SU-DHL-6 (cell line): ENCODE measurements around the gene CYTL1.
A peak's percentile ranks its signal among the peaks of the same experiment; 100 is the strongest.

Source experiments
- H2AFZ ChIP-seq: fragments of 200-600 bp; sonication (generic); 2 replicates; pipeline ENCODE4 v1.6.1; 2014; ENCODE audit warnings: low read depth, mild to moderate bottlenecking, moderate library complexity, mixed read lengths, antibody characterized with exemption, low read length; ENCODE audit not compliant: severe bottlenecking
- H3F3A ChIP-seq: fragments of 200-600 bp; shearing (Covaris generic); 2 replicates; pipeline ENCODE4 v1.6.0; 2016; ENCODE audit warnings: antibody characterized with exemption, mild to moderate bottlenecking; ENCODE audit not compliant: insufficient read depth
- H3K27ac ChIP-seq: fragments of 200-600 bp; sonication (generic); 2 replicates; pipeline ENCODE4 v1.5.1; 2016; ENCODE audit warnings: low read depth, mild to moderate bottlenecking, low read length, moderate library complexity, mixed read lengths
- H3K27me3 ChIP-seq: fragments of 200-600 bp; sonication (generic), shearing (Covaris generic); 2 replicates; pipeline ENCODE4 v1.6.0; 2014; ENCODE audit warnings: mild to moderate bottlenecking, low read length
- H3K36me3 ChIP-seq: fragments of 200-600 bp; sonication (generic); 2 replicates; pipeline ENCODE4 v1.6.1; 2014; ENCODE audit warnings: mild to moderate bottlenecking, low read length, mixed read lengths
- H3K4me2 ChIP-seq: fragments of 300-600, 200-600 bp; shearing (Covaris generic), sonication (generic); 2 replicates; pipeline ENCODE4 v1.6.0; 2014; ENCODE audit warnings: low read length, low read depth, mild to moderate bottlenecking; ENCODE audit not compliant: poor library complexity, severe bottlenecking
- H3K4me3 ChIP-seq: fragments of 200-600 bp; sonication (generic); 2 replicates; pipeline ENCODE4 v1.5.1; 2014; ENCODE audit warnings: antibody characterized with exemption, low read length, mild to moderate bottlenecking, mixed read lengths; ENCODE audit not compliant: insufficient read depth, poor library complexity, severe bottlenecking
- H3K79me2 ChIP-seq: fragments of 200-600 bp; sonication (generic); 2 replicates; pipeline ENCODE4 v1.6.1; 2014; ENCODE audit warnings: mild to moderate bottlenecking, low read length, moderate library complexity; ENCODE audit not compliant: insufficient read depth
- H3K9ac ChIP-seq: fragments of 200-600 bp; sonication (generic); 2 replicates; pipeline ENCODE4 v1.7.0; 2014; ENCODE audit warnings: mild to moderate bottlenecking, low read length
- H3K9me2 ChIP-seq: fragments of 200-600 bp; sonication (generic); replicated peaks from 2 replicates; pipeline ENCODE4 v1.6.1; 2014; ENCODE audit warnings: low read length; ENCODE audit not compliant: insufficient read depth
- H3K9me3 ChIP-seq: fragments of 200-600 bp; sonication (generic); 2 replicates; pipeline ENCODE4 v1.6.1; 2014; ENCODE audit warnings: low read length, mixed read lengths; ENCODE audit not compliant: insufficient read depth
- H4K20me1 ChIP-seq: fragments of 200-600 bp; sonication (generic); 2 replicates; pipeline ENCODE4 v1.6.1; 2014; ENCODE audit warnings: low read depth, mild to moderate bottlenecking, antibody characterized with exemption, low read length, moderate library complexity, mixed read lengths
- EZH2phosphoT487 ChIP-seq: fragments of 200-600 bp; sonication (generic), shearing (Covaris generic); conservative IDR thresholded peaks from 2 replicates; pipeline ENCODE4 v1.6.1; 2018; ENCODE audit warnings: mild to moderate bottlenecking, antibody characterized with exemption, low read length, moderate library complexity, mixed read lengths
- TF ChIP-seq, protein P1 (sequence below): fragments of 200-600 bp; sonication (generic); IDR thresholded peaks from one replicate; pipeline ENCODE4 v1.5.1; 2017; ENCODE audit warnings: antibody characterized with exemption, mild to moderate bottlenecking, low read length, moderate library complexity; ENCODE audit not compliant: insufficient read depth, poor library complexity, severe bottlenecking

CYTL1 gene

DNA sequence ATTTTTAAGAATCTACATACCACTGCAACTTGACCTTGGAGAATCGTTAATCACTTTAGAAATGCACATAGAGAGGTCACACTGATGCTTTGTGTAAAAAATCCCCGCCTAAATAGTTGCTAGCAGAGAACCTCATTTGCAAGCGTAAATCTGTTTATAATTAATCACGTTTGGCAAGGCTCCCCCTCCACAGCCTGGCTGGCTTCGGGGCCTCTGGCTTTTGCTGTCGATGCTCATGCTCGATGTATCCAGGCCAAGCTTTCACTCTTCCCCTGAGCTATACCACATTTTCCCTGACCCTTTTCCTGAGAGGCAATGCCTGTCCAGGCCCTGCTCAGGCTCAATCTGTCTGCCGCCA, 23.4 kb downstream of the CYTL1 start:
- Histone ChIP-seq H3F3A (no peaks in the 10 kb centered on the region), H3K36me3 (no peaks in the 10 kb centered on the region), H3K79me2 (no peaks in the 10 kb centered on the region), H2AFZ (no peak overlapping the region), H3K9ac (no peak overlapping the region), H3K27me3 (no peaks in the 10 kb centered on the region), H4K20me1 (no peaks in the 10 kb centered on the region), H3K27ac (no peak overlapping the region), H3K4me2 (no peak overlapping the region), H3K9me3 (no peaks in the 10 kb centered on the region), H3K9me2 (no peaks in the 10 kb centered on the region), H3K4me3 (no peak overlapping the region)
- TF ChIP-seq, protein P1, sequence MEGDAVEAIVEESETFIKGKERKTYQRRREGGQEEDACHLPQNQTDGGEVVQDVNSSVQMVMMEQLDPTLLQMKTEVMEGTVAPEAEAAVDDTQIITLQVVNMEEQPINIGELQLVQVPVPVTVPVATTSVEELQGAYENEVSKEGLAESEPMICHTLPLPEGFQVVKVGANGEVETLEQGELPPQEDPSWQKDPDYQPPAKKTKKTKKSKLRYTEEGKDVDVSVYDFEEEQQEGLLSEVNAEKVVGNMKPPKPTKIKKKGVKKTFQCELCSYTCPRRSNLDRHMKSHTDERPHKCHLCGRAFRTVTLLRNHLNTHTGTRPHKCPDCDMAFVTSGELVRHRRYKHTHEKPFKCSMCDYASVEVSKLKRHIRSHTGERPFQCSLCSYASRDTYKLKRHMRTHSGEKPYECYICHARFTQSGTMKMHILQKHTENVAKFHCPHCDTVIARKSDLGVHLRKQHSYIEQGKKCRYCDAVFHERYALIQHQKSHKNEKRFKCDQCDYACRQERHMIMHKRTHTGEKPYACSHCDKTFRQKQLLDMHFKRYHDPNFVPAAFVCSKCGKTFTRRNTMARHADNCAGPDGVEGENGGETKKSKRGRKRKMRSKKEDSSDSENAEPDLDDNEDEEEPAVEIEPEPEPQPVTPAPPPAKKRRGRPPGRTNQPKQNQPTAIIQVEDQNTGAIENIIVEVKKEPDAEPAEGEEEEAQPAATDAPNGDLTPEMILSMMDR = no peak
- TF ChIP-seq EZH2phosphoT487 = no peak

DNA sequence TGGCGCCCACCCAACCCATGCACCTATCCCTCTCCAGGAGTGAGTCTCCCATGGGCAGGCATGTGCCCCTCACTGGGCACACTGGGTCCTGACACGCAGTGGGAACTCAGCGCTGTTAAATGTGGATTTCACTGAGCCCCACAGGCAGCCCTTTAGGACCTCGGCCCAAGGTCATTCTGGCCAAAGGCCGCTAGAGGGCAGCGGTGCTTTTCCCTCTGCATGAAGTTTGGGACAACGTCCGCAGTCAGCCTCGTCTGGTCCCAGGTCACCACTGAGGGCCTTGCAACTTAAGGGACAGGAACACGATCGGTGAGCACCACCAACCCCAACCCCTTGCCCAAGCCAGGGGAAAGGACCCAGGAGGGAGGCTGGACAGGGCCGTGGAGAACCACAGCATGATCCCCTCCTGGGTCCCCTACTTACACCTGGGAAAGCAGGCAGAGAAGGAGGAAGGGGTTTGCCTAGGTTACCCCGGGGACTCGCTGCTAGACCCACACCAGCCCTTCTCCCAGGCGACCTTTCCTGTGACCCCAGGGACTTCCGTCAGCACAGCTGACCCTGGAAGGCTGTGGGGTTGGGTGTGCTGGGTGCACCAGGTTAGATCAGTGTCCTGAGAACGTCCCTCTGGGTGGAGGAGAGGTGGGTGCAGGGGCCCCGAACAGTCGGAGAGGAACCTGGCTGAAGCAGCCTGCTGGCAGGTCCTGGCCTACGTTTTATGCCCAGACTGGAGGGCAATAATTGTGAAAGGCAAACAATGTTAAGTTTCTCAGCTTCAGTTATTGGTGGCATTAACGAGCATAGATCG, 24.0 kb downstream of the CYTL1 start:
- no peaks in the 10 kb centered on the region for H3K9me2 ChIP-seq
- no peak overlapping the region for H3K4me3 ChIP-seq
- H3K9ac ChIP-seq = no peak overlapping the region
- no peak overlapping the region for H2AFZ ChIP-seq
- H4K20me1 ChIP-seq = no peaks in the 10 kb centered on the region
- H3K9me3 ChIP-seq = no peaks in the 10 kb centered on the region
- TF ChIP-seq, protein P1 = peak; percentile 82
- TF ChIP-seq EZH2phosphoT487 = no peak
- no peaks in the 10 kb centered on the region for H3K27me3 ChIP-seq
- H3K4me2 ChIP-seq = no peak overlapping the region
- no peaks in the 10 kb centered on the region for H3F3A ChIP-seq
- H3K79me2 ChIP-seq = no peaks in the 10 kb centered on the region
- no peak overlapping the region for H3K27ac ChIP-seq
- no peaks in the 10 kb centered on the region for H3K36me3 ChIP-seq

DNA sequence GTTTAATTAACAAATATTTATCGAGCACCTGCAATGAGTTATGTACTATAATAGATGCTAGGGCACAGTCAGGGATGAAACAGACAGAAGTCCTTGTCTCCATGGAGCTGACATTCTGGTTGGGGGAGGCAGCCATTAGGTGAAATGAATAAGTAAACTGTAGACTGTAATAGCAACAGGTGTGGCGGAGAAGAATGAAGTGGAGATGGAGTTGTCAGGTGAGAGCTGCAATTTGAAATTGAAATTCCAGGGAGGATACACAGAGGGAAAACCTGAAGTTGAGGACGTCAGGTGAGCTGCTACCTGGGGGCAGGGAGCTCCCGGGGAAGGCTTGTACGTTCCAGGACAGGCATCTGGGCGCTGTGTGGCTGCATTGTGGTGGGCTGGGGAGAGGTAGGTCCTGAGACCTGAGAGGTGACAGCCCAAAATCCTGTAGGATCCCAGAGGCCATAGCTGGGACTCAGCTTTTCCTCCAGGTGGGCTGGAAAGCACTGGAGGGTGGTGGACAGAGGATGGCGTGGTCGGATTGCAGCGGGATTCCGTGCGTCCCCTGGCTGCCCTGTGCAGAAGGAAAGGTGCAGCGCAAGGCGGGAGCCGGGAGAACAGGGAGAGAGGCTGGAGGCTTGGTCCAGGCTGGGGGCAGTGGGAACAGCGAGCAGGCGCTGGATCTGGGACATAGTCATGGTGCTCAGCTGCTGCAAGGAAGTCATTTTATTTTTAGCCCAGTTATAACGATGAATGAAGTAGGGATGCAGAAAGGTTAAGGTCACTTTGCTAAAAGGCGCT, 24.8 kb downstream of the CYTL1 start:
- no peak overlapping the region for H3K4me3 ChIP-seq
- no peaks in the 10 kb centered on the region for H3K9me2 ChIP-seq
- no peaks in the 10 kb centered on the region for H3K9me3 ChIP-seq
- no peaks in the 10 kb centered on the region for H3K27me3 ChIP-seq
- H3K4me2 ChIP-seq = no peak overlapping the region
- H3K9ac ChIP-seq = no peak overlapping the region
- no peak overlapping the region for H3K27ac ChIP-seq
- no peaks in the 10 kb centered on the region for H3F3A ChIP-seq
- TF ChIP-seq EZH2phosphoT487 = no peak
- TF ChIP-seq, protein P1 = no peak
- no peak overlapping the region for H2AFZ ChIP-seq
- H3K79me2 ChIP-seq = no peaks in the 10 kb centered on the region
- no peaks in the 10 kb centered on the region for H3K36me3 ChIP-seq
- H4K20me1 ChIP-seq = no peaks in the 10 kb centered on the region
